Endothelial cell of umbilical vein (primary cell): Measurements from ENCODE around the gene TAPBP. TPM values are rescaled to one million over a fixed set of nuclear protein-coding genes. Genes with fewer than 3 reads are reported as not detected.

Experiments used
- BruUV-seq: library from RNA; stranded (reverse); fragments of 400-500 nt; replicated peaks from 2 replicates; lab custom pipeline; 2021; lab: Mats Ljungman, UMichigan
- CTCF ChIA-PET: fragments of 300-600, 350-600 bp; sonication (Branson Sonifier 250); formaldehyde crosslinking; loops from one replicate; lab custom pipeline; 2021; ENCODE audit warnings: antibody characterized with exemption, inconsistent platforms; lab: Charles Lee
- POLR2A ChIA-PET: fragments of 300-600, 350-600 bp; sonication (Branson Sonifier 250); formaldehyde crosslinking; loops from one replicate; lab custom pipeline; 2021; ENCODE audit warnings: antibody characterized with exemption, inconsistent platforms; lab: Charles Lee
- DNase-seq: peaks from one replicate; pipeline ENCODE4 v3.0.0-alpha.2; 2011; ENCODE audit warnings: low read depth, low spot score
- FAIRE-seq: peaks from 2 replicates; lab custom pipeline; 2011; peaks lifted over from hg19 to GRCh38; lab: Jason Lieb, UNC
- H2AFZ ChIP-seq: 2 replicates; pipeline ENCODE4 v1.6.0; 2012; ENCODE audit warnings: low read depth, low read length, control low read depth, inconsistent platforms
- H3K27ac ChIP-seq: 2 replicates; pipeline ENCODE4 v1.5.1; 2011; ENCODE audit warnings: low read depth, mild to moderate bottlenecking, control low read depth, low read length, moderate library complexity; ENCODE audit not compliant: insufficient read depth
- H3K27me3 ChIP-seq, 2 experiments: 2 replicates each; pipeline versions ENCODE4 v1.6.0 to v1.6.1; 2011; ENCODE audit warnings: low read length in 2 of 2, mixed read lengths in 1 of 2; ENCODE audit not compliant: control insufficient read depth in 2 of 2, insufficient read depth in 2 of 2
- H3K36me3 ChIP-seq, 2 experiments: 2 replicates in 1 of 2; 3 replicates in 1 of 2; pipeline ENCODE4 v1.5.1; 2011; ENCODE audit warnings: low read length in 2 of 2, mild to moderate bottlenecking in 1 of 2, moderate library complexity in 1 of 2; ENCODE audit not compliant: control insufficient read depth in 2 of 2, insufficient read depth in 2 of 2; ENCODE audit errors: extremely low read depth in 1 of 2
- H3K4me1 ChIP-seq: 3 replicates; pipeline ENCODE4 v1.5.1; 2011; ENCODE audit warnings: mild to moderate bottlenecking, low read length; ENCODE audit not compliant: control insufficient read depth, insufficient read depth; ENCODE audit errors: extremely low read depth
- H3K4me2 ChIP-seq: 2 replicates; pipeline ENCODE4 v1.6.1; 2011; ENCODE audit warnings: low read length, control low read depth, mixed read lengths; ENCODE audit not compliant: insufficient read depth
- H3K4me3 ChIP-seq, 3 experiments: fragments of 200-600 bp in 1 of 3; sonication (generic), shearing (Covaris generic) in 1 of 3; replicated peaks in 1 of 3; 2 replicates each; pipeline ENCODE4 v1.5.1; 2011 to 2016; ENCODE audit warnings: control low read depth in 3 of 3, low read length in 3 of 3, mild to moderate bottlenecking in 2 of 3, inconsistent platforms in 1 of 3, low read depth in 1 of 3, moderate library complexity in 1 of 3; ENCODE audit not compliant: insufficient read depth in 1 of 3
- H3K79me2 ChIP-seq: 2 replicates; pipeline ENCODE4 v1.6.0; 2012; ENCODE audit warnings: low read length, inconsistent platforms; ENCODE audit not compliant: control insufficient read depth, insufficient read depth
- H3K9ac ChIP-seq: replicated peaks from 2 replicates; pipeline ENCODE3; 2011; ENCODE audit warnings: low read length, control low read depth; ENCODE audit not compliant: insufficient read depth; ENCODE audit errors: extremely low read depth
- H3K9me1 ChIP-seq: replicated peaks from 3 replicates; pipeline ENCODE4 v1.6.0; 2011; ENCODE audit warnings: mild to moderate bottlenecking, low read length; ENCODE audit not compliant: control insufficient read depth, insufficient read depth; ENCODE audit errors: extremely low read depth
- H3K9me3 ChIP-seq: replicated peaks from 2 replicates; pipeline ENCODE4 v1.5.1; 2012; ENCODE audit warnings: low read length, inconsistent platforms; ENCODE audit not compliant: control insufficient read depth, insufficient read depth
- H4K20me1 ChIP-seq: replicated peaks from 2 replicates; pipeline ENCODE3; 2011; ENCODE audit warnings: mild to moderate bottlenecking, low read length; ENCODE audit not compliant: control insufficient read depth, insufficient read depth; ENCODE audit errors: extremely low read depth
- EZH2 ChIP-seq: IDR thresholded peaks from 2 replicates; pipeline ENCODE4 v1.6.1; 2012; ENCODE audit warnings: borderline replicate concordance, low read depth, mild to moderate bottlenecking, moderate library complexity, low read length, inconsistent platforms; ENCODE audit not compliant: severe bottlenecking
- FOS ChIP-seq: IDR thresholded peaks from 2 replicates; pipeline ENCODE4 v1.6.1; 2011; ENCODE audit warnings: mild to moderate bottlenecking, low read length, moderate library complexity, borderline replicate concordance; ENCODE audit not compliant: insufficient read depth
- GATA2 ChIP-seq: IDR thresholded peaks from 2 replicates; pipeline ENCODE4 v1.7.0; 2011; ENCODE audit warnings: low read depth, mild to moderate bottlenecking, moderate library complexity, mixed read lengths, low read length; ENCODE audit not compliant: insufficient read length, insufficient read depth
- JUN ChIP-seq: IDR thresholded peaks from 2 replicates; pipeline ENCODE4 v1.6.1; 2011; ENCODE audit warnings: borderline replicate concordance, low read depth; ENCODE audit not compliant: insufficient read length, insufficient read depth
- MYC ChIP-seq: IDR thresholded peaks from one replicate; pipeline ENCODE4 v1.6.1; 2011; ENCODE audit warnings: mild to moderate bottlenecking, low read depth, low read length
- POLR2A ChIP-seq: IDR thresholded peaks from 2 replicates; pipeline ENCODE4 v1.6.1; 2012; ENCODE audit warnings: low read depth, mild to moderate bottlenecking, control low read depth, low read length
- POLR2AphosphoS5 ChIP-seq: IDR thresholded peaks from 2 replicates; pipeline ENCODE4 v1.6.1; 2012; ENCODE audit warnings: low read depth, mild to moderate bottlenecking, control low read depth, low read length, moderate library complexity; ENCODE audit not compliant: insufficient read depth
- dilution Hi-C: fragments of 300-500 bp; cut with MboI; formaldehyde crosslinking; loops from one replicate; pipeline ENCODE4 v1.15.0; 2019; ENCODE audit warnings: low sequenced_read_pairs; ENCODE audit not compliant: extremely low pct_ligation_motif_present
- intact Hi-C: fragments of 100-400 bp; cut with micrococcal nuclease; formaldehyde crosslinking; loops from one replicate; pipeline ENCODE4 v1.10.0; 2022
- polyA plus RNA-seq, 4 experiments: library from polyadenylated mRNA; depleted of rRNA in 3 of 4; stranded (reverse) in 3 of 4; unstranded in 1 of 4; fragments of >200 nt; gene quantifications; 2 replicates each; pipeline versions ENCODE4 v1.2.1 to v1.2.3, GENCODE V29; 2011 to 2012; ENCODE audit warnings: missing spikeins in 1 of 4
- total RNA-seq: library from RNA; stranded (reverse); gene quantifications from 2 replicates; pipeline ENCODE4 v1.2.3, GENCODE V29; 2021
- TF ChIP-seq, protein P1 (sequence below), 2 donors: IDR thresholded peaks; 1 replicate in 1 of 2; 2 replicates in 1 of 2; pipeline ENCODE4 v1.5.1; 2011; ENCODE audit warnings: low read length in 2 of 2, mild to moderate bottlenecking in 2 of 2, moderate library complexity in 2 of 2, control low read depth in 1 of 2, inconsistent platforms in 1 of 2, low read depth in 1 of 2; ENCODE audit not compliant: insufficient read depth in 1 of 2; ENCODE audit errors: extremely low read depth in 1 of 2
- TF ChIP-seq, protein P2 (sequence below): IDR thresholded peaks from 2 replicates; pipeline ENCODE4 v1.6.1; 2011; ENCODE audit not compliant: insufficient read depth, insufficient read length

TAPBP gene
- total and polyA plus RNA-seq, 2 donors (not counting 3 experiments of a cell fraction or from before 2014, with no cell fraction given) = 69.6 to 98.0 TPM

DNA sequence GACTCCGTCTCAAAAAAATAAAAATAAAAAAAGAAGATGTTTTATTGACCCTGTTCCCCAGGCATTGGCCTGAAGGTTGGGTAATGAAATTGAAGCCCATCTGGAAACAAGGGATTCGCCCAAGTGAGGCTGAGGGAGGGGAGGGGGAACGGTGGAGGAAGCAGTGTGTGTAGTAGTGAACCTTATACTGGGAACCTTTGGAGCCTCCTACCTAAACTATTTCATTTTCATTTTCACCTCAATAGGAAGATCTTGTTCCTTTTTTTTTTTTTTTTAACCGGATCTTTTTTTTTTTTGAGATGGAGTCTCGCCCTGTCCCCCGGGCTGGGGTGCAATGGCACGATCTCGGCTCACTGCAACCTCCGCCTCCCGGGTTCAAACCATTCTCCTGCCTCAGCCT is 16.9 kb upstream of the TAPBP start:
- no peak for FAIRE-seq
- Histone ChIP-seq H3K9me1 (no peaks in the 10 kb centered on the region), H3K4me3 (no peak overlapping the region), H3K79me2 (no peaks in the 10 kb centered on the region), H3K9me3 (no peaks in the 10 kb centered on the region), H4K20me1 (no peaks in the 10 kb centered on the region), H3K9ac (no peak overlapping the region), H2AFZ (no peak overlapping the region), H3K27ac (no peak overlapping the region), H3K27me3 (no peaks in the 10 kb centered on the region), H3K36me3 (no peaks in the 10 kb centered on the region), H3K4me2 (no peak overlapping the region), H3K4me1 (no peaks in the 10 kb centered on the region)
- no peak for DNase-seq
- TF ChIP-seq, protein P1, sequence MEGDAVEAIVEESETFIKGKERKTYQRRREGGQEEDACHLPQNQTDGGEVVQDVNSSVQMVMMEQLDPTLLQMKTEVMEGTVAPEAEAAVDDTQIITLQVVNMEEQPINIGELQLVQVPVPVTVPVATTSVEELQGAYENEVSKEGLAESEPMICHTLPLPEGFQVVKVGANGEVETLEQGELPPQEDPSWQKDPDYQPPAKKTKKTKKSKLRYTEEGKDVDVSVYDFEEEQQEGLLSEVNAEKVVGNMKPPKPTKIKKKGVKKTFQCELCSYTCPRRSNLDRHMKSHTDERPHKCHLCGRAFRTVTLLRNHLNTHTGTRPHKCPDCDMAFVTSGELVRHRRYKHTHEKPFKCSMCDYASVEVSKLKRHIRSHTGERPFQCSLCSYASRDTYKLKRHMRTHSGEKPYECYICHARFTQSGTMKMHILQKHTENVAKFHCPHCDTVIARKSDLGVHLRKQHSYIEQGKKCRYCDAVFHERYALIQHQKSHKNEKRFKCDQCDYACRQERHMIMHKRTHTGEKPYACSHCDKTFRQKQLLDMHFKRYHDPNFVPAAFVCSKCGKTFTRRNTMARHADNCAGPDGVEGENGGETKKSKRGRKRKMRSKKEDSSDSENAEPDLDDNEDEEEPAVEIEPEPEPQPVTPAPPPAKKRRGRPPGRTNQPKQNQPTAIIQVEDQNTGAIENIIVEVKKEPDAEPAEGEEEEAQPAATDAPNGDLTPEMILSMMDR (IDR thresholded peaks at IDR 0.05; ENCODE audit: extremely low read depth in 1 of 2, insufficient read depth in 1 of 2, low read depth in 1 of 2, low read length in 2 of 2) = no peak
- TF ChIP-seq GATA2 = no peak
- TF ChIP-seq MYC = no peak
- no peak for TF ChIP-seq POLR2A
- intact Hi-C loops (no loop called here), dilution Hi-C loops (no loop called here)
- ChIA-PET POLR2A (no interaction called here), CTCF (no interaction called here)
- no TSS peak for BruUV-seq

DNA sequence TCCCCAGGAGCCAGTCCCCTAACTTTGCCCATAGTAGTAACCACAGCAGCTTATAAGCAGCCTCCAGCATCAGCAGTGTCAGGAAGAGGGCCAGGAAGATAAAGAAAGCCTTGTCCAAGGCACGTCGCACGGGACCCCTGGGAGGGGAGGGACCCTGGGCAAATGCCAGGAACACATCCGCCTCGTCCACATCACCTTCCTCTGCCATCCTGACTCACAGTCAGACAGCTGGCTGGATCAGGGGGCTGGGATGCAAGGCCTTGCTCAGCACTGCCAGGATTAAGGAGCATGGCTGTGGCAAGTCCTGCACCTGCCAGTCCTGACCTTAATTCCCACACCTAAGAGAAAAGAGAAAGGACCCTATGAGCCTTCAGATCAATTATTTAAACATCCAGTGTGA is 15.2 kb upstream of the TAPBP start:
- Histone ChIP-seq H3K9me1 (no peaks in the 10 kb centered on the region), H3K9ac (no peak overlapping the region), H3K4me2 (no peak overlapping the region), H3K27me3 (no peaks in the 10 kb centered on the region), H3K4me3 (no peak overlapping the region), H4K20me1 (no peaks in the 10 kb centered on the region), H3K4me1 (peaks cover under 1% of the 10 kb centered on the region), H3K79me2 (no peaks in the 10 kb centered on the region), H2AFZ (no peak overlapping the region), H3K36me3 (no peaks in the 10 kb centered on the region), H3K9me3 (no peaks in the 10 kb centered on the region), H3K27ac (no peak overlapping the region)
- dilution Hi-C loops = no loop called here
- intact Hi-C loops = no loop called here
- no peak for FAIRE-seq
- no peak for DNase-seq
- BruUV-seq = no TSS peak
- TF ChIP-seq POLR2A (no peak), JUN (no peak), EZH2 (no peak), POLR2AphosphoS5 (no peak), MYC (no peak), GATA2 (no peak), FOS (no peak)
- TF ChIP-seq, protein P2, sequence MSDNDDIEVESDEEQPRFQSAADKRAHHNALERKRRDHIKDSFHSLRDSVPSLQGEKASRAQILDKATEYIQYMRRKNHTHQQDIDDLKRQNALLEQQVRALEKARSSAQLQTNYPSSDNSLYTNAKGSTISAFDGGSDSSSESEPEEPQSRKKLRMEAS = no peak
- TF ChIP-seq, protein P1 (IDR thresholded peaks at IDR 0.05; ENCODE audit: extremely low read depth in 1 of 2, insufficient read depth in 1 of 2, low read depth in 1 of 2, low read length in 2 of 2) = no peak
- CTCF ChIA-PET = interaction anchor here (1.0 kb wide), 1 partner anchor 31 kb away, joined by 3 read pairs; no protein-coding TSS in a partner anchor
- POLR2A ChIA-PET = interaction anchor here (0.6 kb wide), 1 partner anchor 1075 kb away, joined by 3 read pairs; no protein-coding TSS in a partner anchor
